WTC11 (cell line): ENCODE data around the gene TAC1.

Experiments
- ATF3 ChIP-seq: sonication (generic); formaldehyde crosslinking; conservative IDR thresholded peaks from 2 replicates; pipeline ENCODE4 v1.8.1; 2022; ENCODE audit warnings: mild to moderate bottlenecking, missing genetic modification reagents
- CDX4 ChIP-seq: fragments of 250-450 bp; sonication (Bioruptor Pico); IDR thresholded peaks from 2 replicates; pipeline ENCODE4 v1.9.0; 2021; ENCODE audit warnings: moderate library complexity, mild to moderate bottlenecking, inconsistent platforms, borderline replicate concordance
- CTCF ChIP-seq: fragments of 200-600 bp; IDR thresholded peaks from 2 replicates; pipeline ENCODE4 v1.8.0; 2022; ENCODE audit warnings: antibody characterized with exemption
- E2F4 ChIP-seq: sonication (generic); formaldehyde crosslinking; IDR thresholded peaks from 2 replicates; pipeline ENCODE4 v1.8.1; 2022; ENCODE audit warnings: low read depth, mild to moderate bottlenecking, moderate library complexity, missing genetic modification reagents, borderline replicate concordance
- MAX ChIP-seq: sonication (generic); formaldehyde crosslinking; IDR thresholded peaks from 2 replicates; pipeline ENCODE4 v1.8.0; 2022; ENCODE audit warnings: mild to moderate bottlenecking, missing genetic modification reagents
- MLX ChIP-seq: sonication (generic); formaldehyde crosslinking; IDR thresholded peaks from 2 replicates; pipeline ENCODE4 v1.8.1; 2023; ENCODE audit warnings: mild to moderate bottlenecking, missing genetic modification reagents, moderate library complexity
- RELA ChIP-seq: sonication (generic); formaldehyde crosslinking; IDR thresholded peaks from 2 replicates; pipeline ENCODE4 v1.8.1; 2022; ENCODE audit warnings: missing genetic modification reagents, mild to moderate bottlenecking, borderline replicate concordance
- TCF7 ChIP-seq: sonication (generic); formaldehyde crosslinking; IDR thresholded peaks from 2 replicates; pipeline ENCODE4 v1.8.0; 2022; ENCODE audit warnings: mild to moderate bottlenecking, low read depth, missing genetic modification reagents, moderate library complexity
- ZNF138 ChIP-seq: sonication (generic); formaldehyde crosslinking; conservative IDR thresholded peaks from 2 replicates; pipeline ENCODE4 v1.8.1; 2022; ENCODE audit warnings: mild to moderate bottlenecking, moderate library complexity, missing genetic modification reagents

GRCh38 chr7:97697396-97697795 lies 34.5 kb upstream of the TAC1 start:
- TF ChIP-seq CTCF = no peak
- no peak for TF ChIP-seq CDX4 (CRISPR knock-in tag)
- TF ChIP-seq ZNF138 (CRISPR knock-in tag) = no peak
- TF ChIP-seq MAX (CRISPR knock-in tag) = no peak
- TF ChIP-seq RELA = no peak
- no peak for TF ChIP-seq ATF3
- TF ChIP-seq MLX (CRISPR knock-in tag) = no peak
- TF ChIP-seq TCF7 (CRISPR knock-in tag) = no peak
- no peak for TF ChIP-seq E2F4 (CRISPR knock-in tag)
